Upper lobe of left lung (tissue), 4 donors: ENCODE measurements around the gene C6orf132.

Experiments
- EP300 ChIP-seq, 4 donors: sonication (generic); formaldehyde crosslinking; IDR thresholded peaks; one replicate each; pipeline ENCODE4 v1.5.1; 2017; ENCODE audit warnings: antibody characterized with exemption in 4 of 4, control low read depth in 2 of 4
- POLR2A ChIP-seq, 4 donors: fragments of 450-650 bp; IDR thresholded peaks; one replicate each; pipeline ENCODE4 v1.5.1; 2016 to 2017; ENCODE audit warnings: antibody characterized with exemption in 4 of 4, mild to moderate bottlenecking in 2 of 4
- POLR2AphosphoS5 ChIP-seq, 2 donors: sonication (generic); formaldehyde crosslinking; IDR thresholded peaks; one replicate each; pipeline ENCODE4 v1.5.1; 2017; ENCODE audit warnings: antibody characterized with exemption in 2 of 2
- TF ChIP-seq, protein P1 (sequence below), 6 experiments: fragments of 450-650 bp in 4 of 6; fragments of 200-600 bp in 2 of 6; sonication (generic) in 2 of 6; IDR thresholded peaks; one replicate each; pipeline ENCODE4 v1.5.1; 2016 to 2019; ENCODE audit warnings: antibody characterized with exemption in 6 of 6

GRCh38 chr6:42128460-42129359 is 13.7 kb downstream of the C6orf132 start:
- TF ChIP-seq POLR2AphosphoS5 (IDR thresholded peaks at IDR 0.05) (no peak), POLR2A (IDR thresholded peaks at IDR 0.05) (no peak), EP300 (IDR thresholded peaks at IDR 0.05) (no peak)
- TF ChIP-seq, protein P1, sequence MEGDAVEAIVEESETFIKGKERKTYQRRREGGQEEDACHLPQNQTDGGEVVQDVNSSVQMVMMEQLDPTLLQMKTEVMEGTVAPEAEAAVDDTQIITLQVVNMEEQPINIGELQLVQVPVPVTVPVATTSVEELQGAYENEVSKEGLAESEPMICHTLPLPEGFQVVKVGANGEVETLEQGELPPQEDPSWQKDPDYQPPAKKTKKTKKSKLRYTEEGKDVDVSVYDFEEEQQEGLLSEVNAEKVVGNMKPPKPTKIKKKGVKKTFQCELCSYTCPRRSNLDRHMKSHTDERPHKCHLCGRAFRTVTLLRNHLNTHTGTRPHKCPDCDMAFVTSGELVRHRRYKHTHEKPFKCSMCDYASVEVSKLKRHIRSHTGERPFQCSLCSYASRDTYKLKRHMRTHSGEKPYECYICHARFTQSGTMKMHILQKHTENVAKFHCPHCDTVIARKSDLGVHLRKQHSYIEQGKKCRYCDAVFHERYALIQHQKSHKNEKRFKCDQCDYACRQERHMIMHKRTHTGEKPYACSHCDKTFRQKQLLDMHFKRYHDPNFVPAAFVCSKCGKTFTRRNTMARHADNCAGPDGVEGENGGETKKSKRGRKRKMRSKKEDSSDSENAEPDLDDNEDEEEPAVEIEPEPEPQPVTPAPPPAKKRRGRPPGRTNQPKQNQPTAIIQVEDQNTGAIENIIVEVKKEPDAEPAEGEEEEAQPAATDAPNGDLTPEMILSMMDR (IDR thresholded peaks at IDR 0.05), result peak in 1 of 6 experiments; percentile 14
